Measurements from ENCODE around the gene NPAS4.

Gene NPAS4

GRCh38 chr11:66413167-66413566, 7.7 kb upstream of the NPAS4 start:
- TF ChIP-seq GATA2 (IDR thresholded peaks at IDR 0.05; ENCODE audit: low read depth, low read length) = no peak
- TF ChIP-seq GATA3 (IDR thresholded peaks at IDR 0.05; ENCODE audit: low read depth, low read length) = no peak

GRCh38 chr11:66414120-66414934, 6.5 kb upstream of the NPAS4 start:
- TF ChIP-seq GATA3 (IDR thresholded peaks at IDR 0.05; ENCODE audit: low read depth, low read length) = no peak
- TF ChIP-seq GATA2 (IDR thresholded peaks at IDR 0.05; ENCODE audit: low read depth, low read length) = no peak

- TF ChIP-seq GATA3 (IDR thresholded peaks at IDR 0.05; ENCODE audit: low read depth, low read length) (no peak), GATA2 (IDR thresholded peaks at IDR 0.05; ENCODE audit: low read depth, low read length) (no peak)
These were observed 5.4 kb upstream of the NPAS4 start for GRCh38 chr11:66415423-66415822.

- TF ChIP-seq GATA2 (IDR thresholded peaks at IDR 0.05; ENCODE audit: low read depth, low read length) = no peak
- no peak for TF ChIP-seq GATA3 (IDR thresholded peaks at IDR 0.05; ENCODE audit: low read depth, low read length)
These were observed 3.8 kb upstream of the NPAS4 start for GRCh38 chr11:66417000-66417399.

- TF ChIP-seq GATA2 (IDR thresholded peaks at IDR 0.05; ENCODE audit: low read depth, low read length) (no peak), GATA3 (IDR thresholded peaks at IDR 0.05; ENCODE audit: low read depth, low read length) (no peak)
These were observed 2.5 kb upstream of the NPAS4 start for GRCh38 chr11:66418168-66418985.

GRCh38 chr11:66418986-66419308, 1.9 kb upstream of the NPAS4 start:
- TF ChIP-seq GATA3 (IDR thresholded peaks at IDR 0.05; ENCODE audit: low read depth, low read length) = no peak
- no peak for TF ChIP-seq GATA2 (IDR thresholded peaks at IDR 0.05; ENCODE audit: low read depth, low read length)

- TF ChIP-seq GATA3 (IDR thresholded peaks at IDR 0.05; ENCODE audit: low read depth, low read length) (no peak), GATA2 (IDR thresholded peaks at IDR 0.05; ENCODE audit: low read depth, low read length) (no peak)
These were observed 1.0 kb upstream of the NPAS4 start for GRCh38 chr11:66419825-66420224.

- TF ChIP-seq GATA3 (IDR thresholded peaks at IDR 0.05; ENCODE audit: low read depth, low read length) (no peak), GATA2 (IDR thresholded peaks at IDR 0.05; ENCODE audit: low read depth, low read length) (no peak)
These were observed 814 bp downstream of the NPAS4 start for GRCh38 chr11:66421492-66422205.

- TF ChIP-seq GATA3 (IDR thresholded peaks at IDR 0.05; ENCODE audit: low read depth, low read length) (no peak), GATA2 (IDR thresholded peaks at IDR 0.05; ENCODE audit: low read depth, low read length) (no peak)
These were observed 5.5 kb downstream of the NPAS4 start for GRCh38 chr11:66426314-66426713.

- no peak for TF ChIP-seq GATA3 (IDR thresholded peaks at IDR 0.05; ENCODE audit: low read depth, low read length)
- no peak for TF ChIP-seq GATA2 (IDR thresholded peaks at IDR 0.05; ENCODE audit: low read depth, low read length)
These were observed 8.1 kb downstream of the NPAS4 start for GRCh38 chr11:66428933-66429332.

GRCh38 chr11:66429983-66430602, 9.3 kb downstream of the NPAS4 start:
- TF ChIP-seq GATA3 (IDR thresholded peaks at IDR 0.05; ENCODE audit: low read depth, low read length) (no peak), GATA2 (IDR thresholded peaks at IDR 0.05; ENCODE audit: low read depth, low read length) (no peak)

- TF ChIP-seq GATA2 (IDR thresholded peaks at IDR 0.05; ENCODE audit: low read depth, low read length) (no peak), GATA3 (IDR thresholded peaks at IDR 0.05; ENCODE audit: low read depth, low read length) (no peak)
These were observed 11.8 kb downstream of the NPAS4 start for GRCh38 chr11:66432597-66432996.

- TF ChIP-seq GATA2 (IDR thresholded peaks at IDR 0.05; ENCODE audit: low read depth, low read length) (no peak), GATA3 (IDR thresholded peaks at IDR 0.05; ENCODE audit: low read depth, low read length) (no peak)
These were observed 17.2 kb downstream of the NPAS4 start for GRCh38 chr11:66437979-66438503.
